ENCODE results near the gene MDK. TPM values are rescaled to one million over a fixed set of nuclear protein-coding genes. Genes with fewer than 3 reads are reported as not detected.

MDK gene
- total RNA-seq, 1 donor from 2014 or later = 92.7 TPM

GRCh38 chr11:46389450-46390330 lies 8.2 kb downstream of the MDK start:
- ATAC-seq (peak; percentile 80), DNase-seq (ENCODE audit: low spot score) (peak; percentile 86)
- intact Hi-C loops (cut with DNase I) = loop anchor here (10.0 kb wide), 1 partner anchor 225 kb away; the partner anchor contains the start of genes ATG13 and HARBI1

GRCh38 chr11:46390331-46391171 lies 9.1 kb downstream of the MDK start:
- intact Hi-C loops (cut with DNase I) = no loop called here
- DNase-seq (ENCODE audit: low spot score) (no peak), ATAC-seq (no peak)

- intact Hi-C loops (cut with DNase I) = no loop called here
- ATAC-seq = no peak
These were observed 9.7 kb downstream of the MDK start for GRCh38 chr11:46391186-46391577.

GRCh38 chr11:46391578-46392420 lies 10.3 kb downstream of the MDK start, which contains the start of gene CHRM4:
TSS of gene CHRM4 (minus strand) at chr11:46391776. CDS start at chr11:46386557, 5,219 bp downstream.
- DNase-seq (ENCODE audit: low spot score) (no peak), ATAC-seq (no peak)
- intact Hi-C loops (cut with DNase I) = no loop called here

More at GRCh38 chr11:46391186-46391577, 9.7 kb downstream of the MDK start:
- DNase-seq (ENCODE audit: low spot score) = no peak

- DNase-seq (ENCODE audit: low spot score) (peak; percentile 91), ATAC-seq (peak; percentile 92)
- intact Hi-C loops (cut with DNase I) = no loop called here
These were observed 11.2 kb downstream of the MDK start for GRCh38 chr11:46392421-46393230.

GRCh38 chr11:46393231-46393616 lies 11.8 kb downstream of the MDK start:
- no peak for ATAC-seq
- DNase-seq (ENCODE audit: low spot score) = no peak
- intact Hi-C loops (cut with DNase I) = no loop called here

- intact Hi-C loops (cut with DNase I) = no loop called here
- no peak for ATAC-seq
These were observed 12.3 kb downstream of the MDK start for GRCh38 chr11:46393759-46394158.

GRCh38 chr11:46397526-46397925 lies 16.1 kb downstream of the MDK start:
- intact Hi-C loops (cut with DNase I) = no loop called here

More at GRCh38 chr11:46393759-46394158, 12.3 kb downstream of the MDK start:
- no peak for DNase-seq (ENCODE audit: low spot score)

GRCh38 chr11:46402957-46403902 lies 21.8 kb downstream of the MDK start:
- intact Hi-C loops (cut with DNase I) = no loop called here
- ATAC-seq = no peak
- DNase-seq (ENCODE audit: low spot score) = no peak

More at GRCh38 chr11:46397526-46397925, 16.1 kb downstream of the MDK start:
- DNase-seq (ENCODE audit: low spot score) (no peak), ATAC-seq (no peak)

- DNase-seq (ENCODE audit: low spot score) = no peak
- ATAC-seq = no peak
- intact Hi-C loops (cut with DNase I) = no loop called here
These were observed 23.1 kb downstream of the MDK start for GRCh38 chr11:46404476-46405017.

- intact Hi-C loops (cut with DNase I) = no loop called here
- DNase-seq (ENCODE audit: low spot score) = no peak
- no peak for ATAC-seq
These were observed 26.2 kb downstream of the MDK start for GRCh38 chr11:46407635-46408034.

GRCh38 chr11:46408407-46408986 lies 27.0 kb downstream of the MDK start:
- ATAC-seq (no peak), DNase-seq (ENCODE audit: low spot score) (no peak)
- intact Hi-C loops (cut with DNase I) = no loop called here

- DNase-seq (ENCODE audit: low spot score) (no peak), ATAC-seq (no peak)
- intact Hi-C loops (cut with DNase I) = no loop called here
These were observed 28.6 kb downstream of the MDK start for GRCh38 chr11:46410021-46410420.

GRCh38 chr11:46413760-46414465 lies 32.4 kb downstream of the MDK start:
- intact Hi-C loops (cut with DNase I) = no loop called here
- no peak for ATAC-seq
- no peak for DNase-seq (ENCODE audit: low spot score)

GRCh38 chr11:46414466-46414796 lies 33.0 kb downstream of the MDK start:
- DNase-seq (ENCODE audit: low spot score) (no peak), ATAC-seq (no peak)
- intact Hi-C loops (cut with DNase I) = no loop called here

- ATAC-seq (no peak), DNase-seq (ENCODE audit: low spot score) (no peak)
- intact Hi-C loops (cut with DNase I) = no loop called here
These were observed 33.4 kb downstream of the MDK start for GRCh38 chr11:46414879-46415278.

Data from sciatic nerve (tissue), 2 donors.